Measurements from ENCODE around the gene CRYBB1.

CRYBB1 gene

DNA sequence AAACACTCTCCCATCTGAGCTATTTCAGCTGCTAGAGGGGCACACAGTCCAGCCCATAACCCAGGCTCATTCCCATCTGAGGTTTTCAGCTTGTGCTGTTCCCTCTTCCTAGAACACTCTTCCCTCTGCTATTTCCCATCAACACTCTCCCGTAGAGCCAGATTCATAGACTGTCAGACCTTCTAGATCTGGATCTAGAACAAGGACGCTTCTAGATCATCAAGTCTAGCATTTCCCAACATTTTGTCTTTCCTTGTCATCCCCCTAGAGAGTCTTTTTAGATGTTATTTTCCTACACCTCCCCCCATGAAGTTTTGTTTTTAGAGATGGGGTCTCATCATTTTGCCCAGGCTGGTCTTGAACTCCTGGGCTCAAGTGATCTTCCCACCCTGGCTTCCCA lies 17.3 kb upstream of the CRYBB1 start:
- no peak overlapping the region for H3K4me3 ChIP-seq (ENCODE audit: low read length)
- H3K36me3 ChIP-seq (ENCODE audit: insufficient read depth, low read length): no peaks in the 10 kb centered on the region
- 0 out of 2 replicates have a peak, but pooled peaks cover 3% of the 10 kb centered on the region for H3K9me3 ChIP-seq (ENCODE audit: insufficient read depth, low read depth, low read length)
- H3K9ac ChIP-seq (ENCODE audit: low read depth, low read length): no peak overlapping the region
- H3K27ac ChIP-seq (ENCODE audit: low read depth, low read length): no peak overlapping the region
- 93% methylated on average over 2 of the region's 2 CpGs for WGBS
- H3K4me1 ChIP-seq (ENCODE audit: insufficient read depth, low read length): peaks cover 5% of the 10 kb centered on the region; the same call in 1 of the 2 replicates
- no peaks in the 10 kb centered on the region for H3K27me3 ChIP-seq (ENCODE audit: insufficient read depth, low read length)

DNA sequence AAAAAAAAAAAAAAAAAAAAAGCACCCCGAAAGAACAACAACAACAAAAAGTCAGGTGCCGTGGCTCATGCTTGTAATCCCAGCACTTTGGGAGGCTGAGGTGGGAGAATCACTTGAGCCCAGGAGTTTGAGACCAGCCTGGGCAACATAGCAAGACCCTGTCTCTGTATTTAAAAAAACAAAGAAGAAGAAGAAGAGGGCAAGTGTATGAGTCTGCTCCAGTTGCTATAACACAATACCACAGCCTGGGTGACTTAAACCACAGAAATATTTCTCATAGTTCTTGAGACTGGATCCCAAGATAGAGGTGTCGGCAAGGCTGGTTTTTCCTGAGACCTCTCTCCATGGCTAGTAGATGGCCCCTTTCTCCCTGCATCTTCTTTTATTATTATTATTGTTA lies 16.4 kb upstream of the CRYBB1 start:
- no peaks in the 10 kb centered on the region for H3K36me3 ChIP-seq (ENCODE audit: insufficient read depth, low read length)
- H3K27ac ChIP-seq (ENCODE audit: low read depth, low read length): no peak overlapping the region
- 100% methylated on average over 3 of the region's 3 CpGs for WGBS
- 0 out of 2 replicates have a peak, but pooled peaks cover 3% of the 10 kb centered on the region for H3K9me3 ChIP-seq (ENCODE audit: insufficient read depth, low read depth, low read length)
- H3K4me3 ChIP-seq (ENCODE audit: low read length): no peak overlapping the region
- no peak overlapping the region for H3K9ac ChIP-seq (ENCODE audit: low read depth, low read length)
- peaks cover 5% of the 10 kb centered on the region; the same call in 1 of the 2 replicates for H3K4me1 ChIP-seq (ENCODE audit: insufficient read depth, low read length)
- no peaks in the 10 kb centered on the region for H3K27me3 ChIP-seq (ENCODE audit: insufficient read depth, low read length)

DNA sequence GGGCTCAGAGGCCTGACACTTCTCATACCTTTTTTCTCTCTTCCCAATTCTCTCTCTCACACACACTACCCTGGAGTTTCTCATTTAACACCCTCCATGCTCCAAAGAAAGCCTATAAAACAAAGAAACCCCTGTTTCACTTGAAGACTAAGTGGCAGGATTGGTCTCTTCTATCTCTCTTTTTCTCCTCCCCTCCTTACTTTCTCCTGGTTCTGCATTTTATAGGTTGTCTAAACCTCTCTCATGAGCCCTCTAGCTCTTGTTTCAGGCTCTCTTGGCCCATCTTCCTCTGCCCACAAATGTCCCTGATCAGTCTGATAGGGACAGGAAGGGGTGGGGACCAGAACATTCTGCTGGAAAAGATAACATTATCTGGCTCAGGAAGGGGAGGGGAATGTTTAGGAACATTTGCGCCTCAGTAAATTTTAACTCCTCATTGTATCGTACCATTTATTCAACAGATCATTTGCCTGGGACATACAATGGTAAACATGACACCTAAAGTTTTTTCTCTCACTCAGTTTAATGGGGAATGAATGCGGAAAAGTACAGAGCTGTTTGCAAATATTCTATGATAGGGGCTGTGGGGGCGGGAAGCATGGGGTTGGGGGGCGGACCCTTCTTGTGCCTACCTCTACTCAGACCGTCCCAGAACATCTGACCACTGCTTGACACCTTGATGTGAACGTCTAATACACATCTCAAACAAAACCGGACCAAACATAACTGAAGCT lies 14.8 kb upstream of the CRYBB1 start:
- 68% methylated on average over 6 of the region's 8 CpGs for WGBS
- 0 out of 2 replicates have a peak, but pooled peaks cover 3% of the 10 kb centered on the region for H3K9me3 ChIP-seq (ENCODE audit: insufficient read depth, low read depth, low read length)
- H3K27me3 ChIP-seq (ENCODE audit: insufficient read depth, low read length): no peaks in the 10 kb centered on the region
- no peaks in the 10 kb centered on the region for H3K36me3 ChIP-seq (ENCODE audit: insufficient read depth, low read length)
- no peak overlapping the region for H3K9ac ChIP-seq (ENCODE audit: low read depth, low read length)
- H3K4me3 ChIP-seq (ENCODE audit: low read length): no peak overlapping the region
- H3K4me1 ChIP-seq (ENCODE audit: insufficient read depth, low read length): peaks cover 5% of the 10 kb centered on the region; the same call in 1 of the 2 replicates
- H3K27ac ChIP-seq (ENCODE audit: low read depth, low read length): no peak overlapping the region; the same call in 1 of the 2 replicates

DNA sequence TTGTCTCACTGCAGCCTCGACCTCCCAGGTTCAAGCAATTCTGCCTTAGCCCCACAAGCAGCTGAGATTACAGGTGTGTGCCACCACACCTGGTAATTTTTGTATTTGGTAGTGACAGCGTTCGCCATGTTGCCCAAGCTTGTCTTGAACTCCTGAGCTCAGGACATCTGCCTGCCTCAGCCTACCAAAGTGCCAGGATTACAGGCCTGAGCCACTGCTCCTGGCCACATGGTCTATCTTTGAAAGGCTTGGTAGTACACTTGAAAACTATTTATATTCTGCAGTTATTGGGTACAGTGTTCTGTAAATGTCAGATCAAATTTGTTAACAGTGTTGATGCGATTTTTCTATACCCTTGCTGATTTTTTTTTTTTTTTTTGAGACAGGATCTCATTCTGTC lies 13.5 kb upstream of the CRYBB1 start:
- Histone ChIP-seq H3K27ac (ENCODE audit: low read depth, low read length) (no peak overlapping the region), H3K36me3 (ENCODE audit: insufficient read depth, low read length) (no peaks in the 10 kb centered on the region), H3K27me3 (ENCODE audit: insufficient read depth, low read length) (no peaks in the 10 kb centered on the region), H3K4me1 (ENCODE audit: insufficient read depth, low read length) (peaks cover 5% of the 10 kb centered on the region; the same call in 1 of the 2 replicates), H3K9me3 (ENCODE audit: insufficient read depth, low read depth, low read length) (0 out of 2 replicates have a peak, but pooled peaks cover 3% of the 10 kb centered on the region), H3K9ac (ENCODE audit: low read depth, low read length) (no peak overlapping the region), H3K4me3 (ENCODE audit: low read length) (no peak overlapping the region)
- WGBS: 97% methylated on average over 4 of the region's 4 CpGs

DNA sequence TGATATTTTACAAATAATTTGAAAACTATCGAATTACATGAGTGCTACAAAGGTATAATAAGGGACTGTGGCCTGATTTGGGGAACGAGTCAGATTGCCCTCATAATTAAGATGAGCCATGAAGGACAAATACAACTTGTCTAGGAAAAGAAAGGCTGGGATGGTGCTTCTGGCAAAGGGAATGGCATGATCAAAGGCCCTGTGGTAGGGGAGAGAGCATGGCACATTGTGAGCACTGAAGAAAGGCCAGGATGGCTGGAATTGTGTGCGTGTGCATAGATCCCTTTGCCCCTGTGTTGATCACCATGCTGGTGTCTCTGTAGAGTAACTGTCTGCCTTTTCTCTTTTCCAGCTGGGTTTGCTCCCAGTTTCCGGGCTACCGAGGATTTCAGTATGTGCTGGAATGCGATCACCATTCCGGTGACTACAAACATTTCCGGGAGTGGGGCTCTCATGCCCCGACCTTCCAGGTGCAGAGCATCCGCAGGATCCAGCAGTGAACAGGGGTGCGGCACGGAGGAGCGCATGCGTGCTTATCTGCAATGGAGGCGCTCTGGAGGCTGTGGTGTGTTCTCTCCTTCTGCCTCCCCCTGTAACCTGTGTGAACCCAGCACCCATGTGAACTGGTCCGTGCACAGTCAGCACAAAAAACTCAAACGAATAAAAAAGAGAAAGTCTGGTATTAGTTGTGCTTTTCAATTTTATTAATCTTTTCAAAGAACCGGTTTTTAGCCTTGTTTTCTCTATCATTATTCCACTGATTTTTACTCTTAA lies 12.3 kb upstream of the CRYBB1 start:
- Histone ChIP-seq H3K9ac (ENCODE audit: low read depth, low read length) (no peak overlapping the region), H3K4me3 (ENCODE audit: low read length) (no peak overlapping the region), H3K27me3 (ENCODE audit: insufficient read depth, low read length) (no peaks in the 10 kb centered on the region), H3K27ac (ENCODE audit: low read depth, low read length) (no peak overlapping the region), H3K4me1 (ENCODE audit: insufficient read depth, low read length) (peaks cover 5% of the 10 kb centered on the region; the same call in 1 of the 2 replicates), H3K36me3 (ENCODE audit: insufficient read depth, low read length) (no peaks in the 10 kb centered on the region), H3K9me3 (ENCODE audit: insufficient read depth, low read depth, low read length) (0 out of 2 replicates have a peak, but pooled peaks cover 3% of the 10 kb centered on the region)
- 95% methylated on average over 16 of the region's 18 CpGs for WGBS

DNA sequence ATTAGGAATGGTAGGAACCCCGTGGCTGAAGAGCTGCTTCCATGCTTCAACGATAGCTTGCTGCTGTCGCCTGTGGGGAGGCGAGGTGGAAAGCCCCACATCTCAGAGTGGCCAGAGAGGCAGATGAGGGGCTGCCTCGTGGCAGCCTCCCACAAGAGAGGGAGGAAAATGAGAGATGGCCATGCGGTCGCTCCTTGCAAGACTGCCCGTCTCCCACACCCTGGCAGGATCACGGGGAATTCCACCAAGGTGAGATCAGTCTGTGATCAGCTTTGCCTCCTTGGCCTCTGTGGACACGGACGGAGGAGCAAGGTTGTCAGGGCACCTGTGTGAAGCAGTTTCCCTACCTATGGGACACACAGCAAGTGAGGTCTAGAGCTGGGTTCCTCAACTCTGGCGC lies 7.0 kb upstream of the CRYBB1 start:
- Histone ChIP-seq H3K27ac (ENCODE audit: low read depth, low read length) (no peak overlapping the region), H3K4me3 (ENCODE audit: low read length) (no peak overlapping the region), H3K9me3 (ENCODE audit: insufficient read depth, low read depth, low read length) (no peaks in the 10 kb centered on the region), H3K9ac (ENCODE audit: low read depth, low read length) (no peak overlapping the region), H3K27me3 (ENCODE audit: insufficient read depth, low read length) (no peaks in the 10 kb centered on the region), H3K36me3 (ENCODE audit: insufficient read depth, low read length) (no peaks in the 10 kb centered on the region), H3K4me1 (ENCODE audit: insufficient read depth, low read length) (peaks cover 7% of the 10 kb centered on the region; the same call in 1 of the 2 replicates)
- 93% methylated on average over 12 of the region's 12 CpGs for WGBS

DNA sequence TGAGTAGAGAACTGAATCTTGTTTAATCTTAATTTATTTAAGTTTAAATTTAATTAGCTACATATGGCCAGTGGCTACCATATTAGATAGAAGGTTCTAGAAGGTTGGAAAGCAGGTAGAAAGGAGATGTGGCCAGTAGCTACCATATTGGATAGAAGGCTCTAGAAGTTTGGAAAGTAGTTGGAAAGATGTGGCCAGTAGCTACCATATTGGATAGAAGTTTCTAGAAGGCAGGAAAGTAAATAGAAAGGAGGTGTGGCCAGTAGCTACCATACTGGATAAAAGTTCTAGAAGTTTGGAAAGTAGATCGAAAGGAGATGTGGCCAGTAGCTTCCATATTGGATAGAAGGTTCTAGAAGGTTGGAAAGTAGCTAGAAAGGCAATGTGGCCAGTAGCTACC lies 6.2 kb upstream of the CRYBB1 start:
- Histone ChIP-seq H3K9ac (ENCODE audit: low read depth, low read length) (no peak overlapping the region), H3K4me1 (ENCODE audit: insufficient read depth, low read length) (peaks cover 7% of the 10 kb centered on the region; the same call in 1 of the 2 replicates), H3K27ac (ENCODE audit: low read depth, low read length) (no peak overlapping the region), H3K4me3 (ENCODE audit: low read length) (no peak overlapping the region), H3K27me3 (ENCODE audit: insufficient read depth, low read length) (no peaks in the 10 kb centered on the region), H3K9me3 (ENCODE audit: insufficient read depth, low read depth, low read length) (no peaks in the 10 kb centered on the region), H3K36me3 (ENCODE audit: insufficient read depth, low read length) (no peaks in the 10 kb centered on the region)
- 93% methylated on average over 1 of the region's 1 CpG for WGBS

DNA sequence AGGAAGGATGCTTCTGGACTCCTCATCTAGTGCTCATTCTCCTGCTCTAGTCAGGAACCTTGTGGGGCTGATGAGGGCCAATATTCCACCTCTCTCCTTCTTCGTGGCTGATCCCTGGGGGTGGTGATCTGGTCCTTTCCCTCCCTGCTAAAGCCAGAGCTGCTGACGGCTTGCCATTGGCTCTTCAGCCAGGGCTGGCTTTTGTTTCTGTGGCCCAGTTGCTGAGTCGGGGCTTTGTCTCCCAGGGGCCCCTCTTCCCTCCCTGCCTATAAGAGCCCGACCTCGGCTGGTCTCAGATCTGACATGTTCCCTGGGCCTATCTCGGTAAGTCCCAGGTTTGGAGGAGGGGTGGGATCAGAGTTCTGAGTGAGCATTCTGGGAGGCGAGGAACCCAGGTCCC lies 3.8 kb upstream of the CRYBB1 start, which contains the start of gene CRYBA4:
TSS of gene CRYBA4 (plus strand) at position 301 of the 400 bp plus-strand sequence. CDS start 634 bp downstream, outside the sequence.
- Histone ChIP-seq H3K9me3 (ENCODE audit: insufficient read depth, low read depth, low read length) (no peaks in the 10 kb centered on the region), H3K9ac (ENCODE audit: low read depth, low read length) (no peak within 1 kb of the TSS), H3K27me3 (ENCODE audit: insufficient read depth, low read length) (no peaks in the 10 kb centered on the region), H3K4me1 (ENCODE audit: insufficient read depth, low read length) (peaks cover 23% of the 10 kb centered on the region), H3K36me3 (ENCODE audit: insufficient read depth, low read length) (no peaks in the 10 kb centered on the region), H3K4me3 (ENCODE audit: low read length) (no peak within 1 kb of the TSS), H3K27ac (ENCODE audit: low read depth, low read length) (no peak within 1 kb of the TSS)
- 69% methylated on average over 7 of the region's 7 CpGs for WGBS

DNA sequence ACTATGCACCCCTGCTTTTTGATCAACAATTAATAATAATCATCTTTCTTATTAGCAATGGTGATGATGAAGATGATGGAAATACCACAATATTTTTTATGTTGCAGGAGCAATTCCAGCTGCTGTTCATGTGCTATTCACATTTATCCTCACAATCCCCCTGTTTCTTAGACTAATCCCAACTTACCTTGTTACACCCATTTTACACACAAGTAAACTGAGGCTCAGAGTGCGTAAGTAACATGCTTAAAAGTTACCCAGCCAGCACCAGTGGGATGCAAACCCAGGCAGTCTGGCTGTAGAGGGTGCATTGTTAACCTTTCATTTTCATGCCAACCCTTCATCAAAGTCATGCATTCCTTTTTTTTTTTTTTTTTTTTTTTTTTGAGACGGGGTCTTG lies 2.4 kb upstream of the CRYBB1 start:
- WGBS: 78% methylated on average over 2 of the region's 2 CpGs
- Histone ChIP-seq H3K9ac (ENCODE audit: low read depth, low read length) (no peak overlapping the region), H3K4me1 (ENCODE audit: insufficient read depth, low read length) (peaks cover 31% of the 10 kb centered on the region), H3K27ac (ENCODE audit: low read depth, low read length) (no peak overlapping the region), H3K9me3 (ENCODE audit: insufficient read depth, low read depth, low read length) (no peaks in the 10 kb centered on the region), H3K4me3 (ENCODE audit: low read length) (no peak overlapping the region), H3K36me3 (ENCODE audit: insufficient read depth, low read length) (no peaks in the 10 kb centered on the region), H3K27me3 (ENCODE audit: insufficient read depth, low read length) (peaks cover 3% of the 10 kb centered on the region)

DNA sequence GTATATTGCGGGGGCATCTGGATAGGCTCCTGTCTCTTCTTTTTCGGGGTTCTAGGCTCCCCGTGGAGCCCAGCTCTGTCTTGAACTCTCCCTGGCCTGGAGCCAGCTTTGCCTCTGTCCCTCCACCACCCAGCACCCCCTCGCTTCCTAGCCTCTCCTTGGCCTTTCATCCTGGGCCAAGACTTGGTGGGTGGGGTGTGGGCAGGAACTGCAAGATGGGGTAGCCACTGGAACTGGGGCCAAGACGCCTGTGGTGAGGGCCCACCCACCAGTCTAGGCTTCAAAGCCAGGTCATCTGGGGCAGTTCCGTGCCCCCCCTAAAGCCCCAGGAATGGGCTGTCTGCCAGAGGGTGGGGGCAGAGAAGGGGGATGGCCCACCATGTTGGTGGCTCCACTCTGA lies 1.7 kb upstream of the CRYBB1 start:
- peaks cover 10% of the 10 kb centered on the region for H3K27me3 ChIP-seq (ENCODE audit: insufficient read depth, low read length)
- no peaks in the 10 kb centered on the region for H3K9me3 ChIP-seq (ENCODE audit: insufficient read depth, low read depth, low read length)
- H3K9ac ChIP-seq (ENCODE audit: low read depth, low read length): no peak overlapping the region
- no peak overlapping the region for H3K4me3 ChIP-seq (ENCODE audit: low read length)
- H3K4me1 ChIP-seq (ENCODE audit: insufficient read depth, low read length): peaks cover 38% of the 10 kb centered on the region
- H3K36me3 ChIP-seq (ENCODE audit: insufficient read depth, low read length): no peaks in the 10 kb centered on the region
- 85% methylated on average over 5 of the region's 6 CpGs for WGBS
- no peak overlapping the region for H3K27ac ChIP-seq (ENCODE audit: low read depth, low read length)

DNA sequence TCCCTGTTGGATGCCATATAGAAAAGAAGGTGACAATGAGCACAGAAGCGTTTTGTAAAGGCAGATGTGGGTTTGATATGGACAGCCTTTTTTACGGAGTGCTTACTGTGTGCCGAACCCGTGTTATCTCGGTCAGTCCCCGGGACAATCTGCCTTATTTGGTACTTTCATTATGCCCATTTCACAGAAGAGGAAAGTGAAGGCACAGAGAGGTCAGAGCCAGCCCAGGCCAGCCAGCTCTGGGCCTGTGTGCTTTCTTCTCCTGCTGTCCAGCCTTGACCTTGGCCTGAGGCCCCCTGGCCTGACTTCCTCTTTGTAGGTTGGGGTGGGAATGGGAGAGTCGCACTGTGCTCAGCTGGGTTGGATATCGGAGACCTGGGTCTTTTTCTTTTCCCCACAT lies 628 bp upstream of the CRYBB1 start:
- Histone ChIP-seq H3K9me3 (ENCODE audit: insufficient read depth, low read depth, low read length) (no peaks in the 10 kb centered on the region), H3K36me3 (ENCODE audit: insufficient read depth, low read length) (no peaks in the 10 kb centered on the region), H3K4me1 (ENCODE audit: insufficient read depth, low read length) (peaks cover 42% of the 10 kb centered on the region), H3K27ac (ENCODE audit: low read depth, low read length) (no peak overlapping the region), H3K4me3 (ENCODE audit: low read length) (no peak overlapping the region), H3K9ac (ENCODE audit: low read depth, low read length) (no peak overlapping the region), H3K27me3 (ENCODE audit: insufficient read depth, low read length) (peaks cover 14% of the 10 kb centered on the region)
- WGBS: 92% methylated on average over 8 of the region's 8 CpGs
